GM19025 (cell line): ENCODE data around the gene MUC12.
A peak's percentile ranks its signal among the peaks of the same experiment; 100 is the strongest.
"Not testable (repeated sequence)": the region's sequence is repeated elsewhere in the genome, so short reads cannot be mapped to it uniquely, and the experiment has no call there.

Experiments
- ATAC-seq: cut with Tn5 transposase; IDR thresholded peaks from one replicate; pipeline ENCODE4 v1.9.1; 2021; ENCODE audit warnings: mild to moderate bottlenecking, low read depth, moderate library complexity; ENCODE audit not compliant: unreplicated experiment

Gene MUC12

DNA sequence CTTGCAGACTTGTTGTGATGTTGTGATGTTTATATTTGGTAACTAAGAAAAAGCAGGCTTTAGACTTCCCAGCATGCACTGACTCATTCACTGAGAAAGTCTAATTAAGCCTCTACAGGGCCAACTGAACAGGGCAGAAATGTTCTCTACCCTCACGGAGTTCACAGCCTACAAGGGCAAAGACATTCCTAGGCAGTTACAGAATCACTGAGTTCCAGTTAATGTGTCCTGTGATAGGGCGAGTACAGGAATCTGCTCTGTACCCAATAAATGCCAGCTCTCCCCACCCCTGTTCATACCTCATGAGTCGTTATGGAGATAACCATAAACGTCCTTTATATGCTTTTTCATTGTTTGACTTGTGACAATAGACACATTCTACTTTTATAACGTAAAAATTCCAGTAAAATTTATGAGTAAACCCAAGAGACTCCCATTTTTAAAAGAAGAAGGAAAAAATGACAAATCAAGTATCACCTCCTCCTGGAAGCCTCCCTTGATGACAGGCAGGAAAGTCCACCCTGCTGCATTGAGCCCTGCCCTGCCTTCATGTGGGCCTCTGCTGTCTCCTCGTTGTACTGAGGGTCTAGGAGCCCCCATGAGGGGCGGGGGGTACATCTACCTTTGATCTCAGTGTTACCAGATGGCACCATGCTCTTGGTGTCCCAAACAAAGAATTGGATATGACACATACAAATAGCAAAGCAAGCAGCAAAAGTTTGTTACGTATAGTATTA, 14.3 kb downstream of the MUC12 start:
- ATAC-seq = no peak

DNA sequence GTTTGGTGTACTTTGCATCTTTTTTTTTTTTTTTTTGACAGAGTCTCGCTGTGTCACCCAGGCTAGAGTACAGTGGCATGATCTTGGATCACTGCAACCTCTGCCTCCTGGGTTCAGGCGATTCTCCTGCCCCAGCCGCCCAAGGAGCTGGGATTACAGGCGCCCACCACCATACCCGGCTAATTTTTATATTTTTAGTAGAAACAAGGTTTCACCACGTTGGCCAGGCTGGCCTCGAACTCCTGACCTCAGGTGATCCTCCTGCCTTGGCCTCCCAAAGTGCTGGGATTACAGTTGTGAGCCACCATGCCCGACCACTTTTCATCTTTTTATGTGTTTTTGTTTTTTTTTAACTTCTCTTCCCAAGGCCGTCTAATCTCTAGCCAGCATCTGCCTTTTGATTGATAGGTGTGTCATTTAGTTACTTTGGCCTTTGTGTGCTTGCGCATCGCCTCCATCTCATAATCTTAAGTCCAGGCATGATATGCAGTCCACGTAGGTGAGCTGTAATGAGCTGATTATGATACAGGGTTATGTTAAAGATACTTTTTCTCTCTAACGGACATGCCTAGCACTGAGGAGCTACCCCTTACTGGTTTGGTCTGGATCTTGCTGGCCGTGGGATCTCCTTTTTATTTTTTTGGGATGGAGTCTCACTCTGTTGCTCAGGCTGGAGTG, 15.0 kb downstream of the MUC12 start:
- ATAC-seq = not testable (repeated sequence)

DNA sequence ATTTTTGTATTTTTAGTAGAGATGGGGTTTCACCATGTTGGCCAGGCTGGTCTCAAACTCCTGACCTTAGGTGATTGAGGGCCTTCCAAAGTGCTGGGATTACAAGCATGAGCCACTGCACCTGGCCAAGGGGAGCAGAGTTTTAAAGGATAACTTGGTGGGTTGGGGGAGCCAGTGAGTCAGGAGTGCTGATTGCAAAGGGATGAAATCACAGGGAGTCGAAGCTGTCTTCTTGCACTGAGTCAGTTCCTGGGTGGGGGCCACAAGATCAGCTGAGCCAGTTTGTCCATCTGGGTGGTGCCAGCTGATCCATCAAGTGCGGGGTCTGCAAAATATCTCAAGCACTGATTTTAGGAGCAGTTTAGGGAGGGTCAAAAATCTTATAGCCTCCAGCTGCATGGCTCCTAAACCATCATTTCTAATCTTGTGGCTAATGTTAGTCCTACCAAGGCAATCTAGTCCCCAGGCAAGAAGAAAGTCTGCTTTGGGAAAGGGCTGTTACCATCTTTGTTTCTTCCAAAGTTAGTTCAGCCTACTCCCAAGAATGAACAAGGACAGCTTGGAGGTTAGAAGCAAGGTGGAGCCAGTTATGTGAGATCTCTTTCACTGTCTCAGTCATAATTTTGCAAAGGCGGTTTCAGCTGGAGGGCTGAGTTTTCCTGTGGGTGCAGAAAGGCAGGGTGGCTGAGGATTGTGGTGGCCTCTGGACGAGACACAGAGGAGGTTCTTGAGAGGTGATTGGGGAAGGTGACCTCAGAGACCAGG, 15.8 kb downstream of the MUC12 start:
- ATAC-seq = not testable (repeated sequence)

DNA sequence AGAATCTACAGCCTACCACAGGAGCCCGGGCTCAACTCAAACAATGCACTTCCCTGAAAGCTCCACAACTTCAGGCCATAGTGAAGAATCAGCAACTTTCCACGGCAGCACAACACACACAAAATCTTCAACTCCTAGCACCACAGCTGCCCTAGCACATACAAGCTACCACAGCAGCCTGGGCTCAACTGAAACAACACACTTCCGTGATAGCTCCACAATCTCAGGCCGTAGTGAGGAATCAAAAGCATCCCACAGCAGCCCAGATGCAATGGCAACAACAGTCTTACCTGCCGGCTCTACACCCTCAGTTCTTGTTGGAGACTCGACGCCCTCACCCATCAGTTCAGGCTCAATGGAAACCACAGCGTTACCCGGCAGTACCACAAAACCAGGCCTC, 22.3 kb downstream of the MUC12 start:
- ATAC-seq = no peak

DNA sequence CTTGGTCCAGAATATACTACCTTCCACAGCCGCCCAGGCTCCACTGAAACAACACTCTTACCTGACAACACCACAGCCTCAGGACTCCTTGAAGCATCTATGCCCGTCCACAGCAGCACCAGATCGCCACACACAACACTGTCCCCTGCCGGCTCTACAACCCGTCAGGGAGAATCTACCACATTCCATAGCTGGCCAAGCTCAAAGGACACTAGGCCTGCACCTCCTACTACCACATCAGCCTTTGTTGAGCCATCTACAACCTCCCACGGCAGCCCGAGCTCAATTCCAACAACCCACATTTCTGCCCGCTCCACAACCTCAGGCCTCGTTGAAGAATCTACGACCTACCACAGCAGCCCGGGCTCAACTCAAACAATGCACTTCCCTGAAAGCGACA, 22.9 kb downstream of the MUC12 start:
- not testable (repeated sequence) for ATAC-seq

DNA sequence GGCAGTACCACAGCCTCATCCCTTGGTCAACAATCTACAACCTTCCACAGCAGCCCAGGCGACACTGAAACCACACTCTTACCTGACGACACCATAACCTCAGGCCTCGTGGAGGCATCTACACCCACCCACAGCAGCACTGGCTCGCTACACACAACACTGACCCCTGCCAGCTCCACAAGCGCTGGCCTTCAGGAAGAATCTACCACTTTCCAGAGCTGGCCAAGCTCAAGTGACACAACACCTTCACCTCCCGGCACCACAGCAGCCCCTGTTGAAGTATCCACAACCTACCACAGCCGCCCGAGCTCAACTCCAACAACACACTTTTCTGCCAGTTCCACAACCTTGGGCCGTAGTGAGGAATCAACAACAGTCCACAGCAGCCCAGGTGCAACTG, 25.3 kb downstream of the MUC12 start:
- ATAC-seq = not testable (repeated sequence)

DNA sequence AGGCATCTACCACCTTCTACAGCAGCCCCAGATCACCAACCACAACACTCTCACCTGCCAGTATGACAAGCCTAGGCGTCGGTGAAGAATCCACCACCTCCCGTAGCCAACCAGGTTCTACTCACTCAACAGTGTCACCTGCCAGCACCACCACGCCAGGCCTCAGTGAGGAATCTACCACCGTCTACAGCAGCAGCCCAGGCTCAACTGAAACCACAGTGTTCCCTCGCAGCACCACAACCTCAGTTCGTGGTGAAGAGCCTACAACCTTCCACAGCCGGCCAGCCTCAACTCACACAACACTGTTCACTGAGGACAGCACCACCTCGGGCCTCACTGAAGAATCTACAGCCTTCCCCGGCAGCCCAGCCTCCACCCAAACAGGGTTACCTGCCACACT, 29.2 kb downstream of the MUC12 start:
- not testable (repeated sequence) for ATAC-seq

DNA sequence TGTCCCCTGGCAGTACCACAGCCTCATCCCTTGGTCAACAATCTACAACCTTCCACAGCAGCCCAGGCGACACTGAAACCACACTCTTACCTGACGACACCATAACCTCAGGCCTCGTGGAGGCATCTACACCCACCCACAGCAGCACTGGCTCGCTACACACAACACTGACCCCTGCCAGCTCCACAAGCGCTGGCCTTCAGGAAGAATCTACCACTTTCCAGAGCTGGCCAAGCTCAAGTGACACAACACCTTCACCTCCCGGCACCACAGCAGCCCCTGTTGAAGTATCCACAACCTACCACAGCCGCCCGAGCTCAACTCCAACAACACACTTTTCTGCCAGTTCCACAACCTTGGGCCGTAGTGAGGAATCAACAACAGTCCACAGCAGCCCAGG, 30.0 kb downstream of the MUC12 start:
- ATAC-seq = not testable (repeated sequence)

DNA sequence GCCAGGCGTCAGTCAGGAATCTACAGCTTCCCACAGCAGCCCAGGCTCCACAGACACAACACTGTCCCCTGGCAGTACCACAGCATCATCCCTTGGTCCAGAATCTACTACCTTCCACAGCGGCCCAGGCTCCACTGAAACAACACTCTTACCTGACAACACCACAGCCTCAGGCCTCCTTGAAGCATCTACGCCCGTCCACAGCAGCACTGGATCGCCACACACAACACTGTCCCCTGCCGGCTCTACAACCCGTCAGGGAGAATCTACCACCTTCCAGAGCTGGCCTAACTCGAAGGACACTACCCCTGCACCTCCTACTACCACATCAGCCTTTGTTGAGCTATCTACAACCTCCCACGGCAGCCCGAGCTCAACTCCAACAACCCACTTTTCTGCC, 30.7 kb downstream of the MUC12 start:
- ATAC-seq = not testable (repeated sequence)

DNA sequence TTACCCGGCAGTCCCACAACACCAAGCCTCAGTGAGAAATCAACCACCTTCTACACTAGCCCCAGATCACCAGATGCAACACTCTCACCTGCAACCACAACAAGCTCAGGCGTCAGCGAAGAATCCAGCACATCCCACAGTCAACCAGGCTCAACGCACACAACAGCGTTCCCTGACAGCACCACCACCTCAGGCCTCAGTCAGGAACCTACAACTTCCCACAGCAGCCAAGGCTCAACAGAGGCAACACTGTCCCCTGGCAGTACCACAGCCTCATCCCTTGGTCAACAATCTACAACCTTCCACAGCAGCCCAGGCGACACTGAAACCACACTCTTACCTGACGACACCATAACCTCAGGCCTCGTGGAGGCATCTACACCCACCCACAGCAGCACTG, 33.0 kb downstream of the MUC12 start:
- not testable (repeated sequence) for ATAC-seq

DNA sequence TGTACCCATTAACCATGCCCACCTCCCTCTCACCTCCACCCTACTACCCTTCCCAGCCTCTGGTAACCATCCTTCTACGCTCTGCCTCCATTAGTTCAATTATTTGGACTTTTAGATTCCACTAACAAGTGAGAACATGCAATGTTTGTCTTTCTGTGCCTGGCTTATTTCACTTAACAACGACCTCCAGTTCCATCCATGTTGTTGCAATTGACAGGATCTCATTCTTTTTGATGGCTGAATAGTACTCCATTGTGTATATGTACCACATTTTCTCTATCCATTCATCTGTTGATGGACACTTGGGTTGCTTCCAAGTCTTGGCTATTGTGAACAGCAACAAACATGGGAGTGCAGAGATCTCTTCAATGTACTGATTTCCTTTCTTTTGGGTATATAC, 38.0 kb downstream of the MUC12 start:
- ATAC-seq = not testable (repeated sequence)

DNA sequence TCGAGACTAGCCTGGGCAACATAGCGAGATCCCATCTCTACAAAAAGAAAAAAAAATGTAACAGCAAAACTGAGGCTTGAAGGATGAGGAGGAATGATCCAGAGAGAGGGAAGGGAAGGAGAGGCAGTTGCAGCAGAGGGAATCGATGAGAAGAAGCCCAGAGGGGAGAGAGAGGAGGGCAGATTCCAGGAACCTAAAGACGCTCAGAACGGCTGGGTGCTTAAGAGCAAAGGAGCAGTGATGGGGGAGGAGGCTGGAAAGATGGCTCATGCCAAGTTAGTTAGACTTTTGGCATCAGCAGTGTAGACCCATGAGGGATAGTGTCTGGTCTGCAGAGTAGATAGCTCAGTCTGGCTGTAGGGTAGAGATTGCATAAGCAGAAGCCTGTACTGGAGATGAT, 40.3 kb downstream of the MUC12 start:
- no peak for ATAC-seq

DNA sequence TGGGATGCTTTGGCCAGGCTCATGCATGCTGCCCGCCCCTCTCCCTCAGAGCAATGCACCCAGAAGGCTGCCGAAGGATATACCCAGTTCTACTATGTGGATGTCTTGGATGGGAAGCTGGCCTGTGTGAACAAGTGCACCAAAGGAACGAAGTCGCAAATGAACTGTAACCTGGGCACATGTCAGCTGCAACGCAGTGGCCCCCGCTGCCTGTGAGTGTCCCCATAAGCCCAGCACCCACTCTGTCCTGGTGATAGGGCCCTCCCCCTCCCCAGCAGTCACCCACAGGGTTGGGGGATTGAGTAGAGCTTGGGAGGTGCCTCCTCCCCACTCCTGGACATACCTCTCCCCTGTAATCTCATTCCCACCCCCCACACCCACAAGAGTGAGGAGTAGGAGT, 43.6 kb downstream of the MUC12 start:
- no peak for ATAC-seq

DNA sequence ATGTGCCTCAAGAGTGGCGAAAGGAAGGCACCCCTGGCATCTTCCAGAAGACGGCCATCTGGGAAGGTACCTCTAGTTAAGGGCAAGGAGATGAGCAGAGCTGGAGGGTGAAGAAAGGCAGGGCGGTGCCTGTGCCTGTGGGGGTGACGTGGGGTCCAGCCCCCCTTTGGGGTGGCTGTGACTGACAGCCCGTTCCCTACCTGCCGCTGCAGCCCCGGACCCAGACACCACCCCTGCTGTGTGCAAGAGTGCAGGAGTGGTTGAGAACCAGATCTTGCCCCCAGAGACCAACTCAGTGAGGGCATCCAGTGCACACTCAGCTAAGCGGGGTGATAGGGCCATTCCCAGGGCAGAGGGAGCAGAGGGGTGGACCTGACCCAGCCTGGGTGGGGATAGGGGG, 46.3 kb downstream of the MUC12 start:
- no peak for ATAC-seq

DNA sequence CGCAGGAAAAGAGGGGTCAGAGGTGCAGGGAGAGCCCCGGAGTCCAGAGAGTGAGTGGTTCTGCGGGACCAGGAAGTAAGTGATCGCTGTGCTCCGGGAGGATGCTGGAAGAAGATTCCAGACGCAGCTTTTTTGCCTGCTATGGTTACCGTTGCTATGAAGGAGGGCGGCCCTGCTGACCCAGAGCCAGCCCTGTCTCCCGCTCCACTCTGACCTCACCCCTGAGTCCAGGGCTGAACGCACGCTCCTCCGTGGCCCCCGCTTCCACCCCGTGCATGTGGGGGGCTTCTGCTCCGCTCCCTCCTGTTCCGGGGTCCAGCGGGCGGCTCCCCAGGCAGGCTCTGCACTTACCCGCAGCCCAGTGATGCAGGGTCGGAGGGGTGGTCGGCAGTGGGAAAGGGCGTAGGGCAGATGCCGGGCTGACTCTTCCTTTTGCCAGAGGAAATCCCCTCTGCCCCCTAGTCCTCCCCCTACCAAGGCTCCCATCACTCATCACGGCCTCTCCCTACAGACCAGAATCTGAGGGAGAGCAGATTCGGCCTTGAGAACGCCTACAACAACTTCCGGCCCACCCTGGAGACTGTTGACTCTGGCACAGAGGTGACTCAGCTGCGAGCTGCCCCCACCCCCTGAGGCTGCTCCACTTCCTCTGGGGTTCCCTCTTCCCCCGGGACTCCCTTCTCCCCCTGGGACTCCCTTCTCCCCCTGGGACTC, 47.9 kb downstream of the MUC12 start:
- ATAC-seq = peak; percentile 61

DNA sequence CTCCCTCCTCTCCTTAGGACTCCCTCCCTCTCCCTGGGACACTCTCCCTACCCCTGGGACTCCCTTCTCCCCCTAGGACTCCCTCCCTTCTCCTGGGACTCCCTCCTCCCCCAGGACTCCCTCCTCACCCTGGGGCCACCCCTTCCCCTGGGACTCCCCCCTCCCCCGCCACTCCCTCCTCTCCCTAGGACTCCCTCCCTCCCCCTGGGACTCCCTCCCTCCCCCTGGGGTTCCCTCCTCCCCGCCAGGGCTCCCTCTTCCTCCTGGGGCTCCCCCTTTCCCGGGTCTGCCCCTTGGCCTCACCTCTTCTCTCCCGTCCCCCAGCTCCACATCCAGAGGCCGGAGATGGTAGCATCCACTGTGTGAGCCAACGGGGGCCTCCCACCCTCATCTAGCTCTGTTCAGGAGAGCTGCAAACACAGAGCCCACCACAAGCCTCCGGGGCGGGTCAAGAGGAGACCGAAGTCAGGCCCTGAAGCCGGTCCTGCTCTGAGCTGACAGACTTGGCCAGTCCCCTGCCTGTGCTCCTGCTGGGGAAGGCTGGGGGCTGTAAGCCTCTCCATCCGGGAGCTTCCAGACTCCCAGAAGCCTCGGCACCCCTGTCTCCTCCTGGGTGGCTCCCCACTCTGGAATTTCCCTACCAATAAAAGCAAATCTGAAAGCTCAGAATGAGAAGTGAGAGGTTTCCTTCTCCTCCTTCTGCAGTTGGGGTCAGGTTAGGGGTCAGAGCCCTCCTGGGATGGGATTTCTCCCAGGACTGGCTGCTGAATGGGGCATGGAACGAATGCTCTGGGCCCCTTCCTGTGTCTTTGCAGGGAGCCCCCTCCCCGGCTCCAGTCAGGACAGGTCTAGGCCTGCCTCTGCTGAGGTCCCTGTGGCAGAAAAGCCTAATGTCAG, 49.2 kb downstream of the MUC12 start:
- no peak for ATAC-seq

DNA sequence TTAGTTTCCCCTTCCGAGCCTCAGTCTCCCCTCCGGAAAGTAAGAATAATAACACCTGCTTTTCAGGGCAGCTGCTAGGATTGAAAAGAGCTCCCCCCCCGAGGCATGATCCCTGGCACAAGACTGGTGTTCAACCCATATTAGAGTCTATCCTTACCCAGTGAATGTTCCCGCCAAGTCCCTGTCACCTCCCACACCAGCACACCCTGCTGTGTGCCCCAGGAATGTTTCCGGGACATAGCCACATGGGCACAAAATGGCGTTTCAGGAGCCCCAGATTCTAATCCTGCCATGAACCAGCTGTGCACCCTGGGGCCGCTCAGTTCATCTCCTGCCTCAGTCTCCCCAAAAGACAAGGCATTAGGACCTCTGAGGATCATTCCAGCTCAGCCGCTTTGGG, 51.1 kb downstream of the MUC12 start:
- no peak for ATAC-seq

DNA sequence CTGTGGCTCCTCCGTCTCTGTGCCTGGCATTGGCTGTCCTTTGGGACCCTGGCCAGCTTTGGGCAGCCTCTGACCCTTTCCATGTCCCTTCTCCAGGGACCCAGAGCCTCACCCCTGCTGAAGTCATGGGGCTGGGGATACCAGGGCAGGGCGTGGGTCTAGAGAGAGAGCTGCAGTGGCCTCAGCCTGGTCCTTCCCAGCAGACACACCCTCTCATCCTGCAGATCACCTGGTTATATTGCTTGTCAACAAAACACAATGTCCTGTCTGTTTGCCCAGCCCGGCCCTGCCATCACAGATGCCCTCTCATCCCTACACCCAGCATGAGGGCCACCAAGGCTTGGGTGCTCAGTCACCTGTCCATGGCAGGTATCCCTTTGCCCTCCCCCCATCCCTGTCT, 52.3 kb downstream of the MUC12 start:
- no peak for ATAC-seq

DNA sequence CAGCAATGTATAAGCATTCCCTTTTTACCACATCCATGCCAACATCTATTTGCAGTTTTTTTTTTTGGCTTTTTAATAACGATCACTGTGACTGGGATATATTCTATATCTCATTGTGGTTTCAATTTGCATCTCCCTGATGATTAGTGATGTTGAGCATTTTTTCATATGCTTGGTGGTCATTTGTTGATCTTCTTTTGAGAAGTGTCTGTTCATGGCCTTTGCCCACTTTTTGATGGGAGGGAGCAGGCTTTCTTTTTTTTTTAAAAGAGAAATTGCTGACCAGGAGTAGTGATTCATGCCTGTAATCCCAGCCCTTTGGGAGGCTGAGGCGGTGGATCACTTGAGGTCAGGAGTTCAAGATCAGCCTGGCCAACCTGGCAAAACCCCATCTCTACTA, 54.5 kb downstream of the MUC12 start:
- ATAC-seq = no peak

DNA sequence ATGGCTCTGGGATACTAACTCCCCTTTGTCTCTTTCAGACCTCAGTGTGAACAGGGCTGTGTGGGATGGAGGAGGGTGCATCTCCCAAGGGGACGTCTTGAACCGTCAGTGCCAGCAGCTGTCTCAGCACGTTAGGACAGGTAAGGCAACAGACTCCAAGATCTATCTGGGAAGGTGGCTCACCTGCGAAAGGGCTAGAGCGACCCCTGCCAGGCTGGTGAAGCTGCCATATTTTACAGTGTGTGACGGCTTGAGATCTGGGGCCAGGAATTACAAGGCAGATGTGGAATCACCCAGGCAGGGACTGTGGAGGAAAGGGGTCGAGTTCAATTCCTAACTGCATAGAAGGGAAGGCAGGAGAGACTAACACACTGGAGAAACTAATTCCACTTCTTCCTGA, 61.7 kb downstream of the MUC12 start:
- no peak for ATAC-seq
